T-helper 22 cell (primary cell): ENCODE results near the gene GALNT17.
"Not testable (repeated sequence)": the region's sequence is repeated elsewhere in the genome, so short reads cannot be mapped to it uniquely, and the experiment has no call there.

Experiments used
- DNase-seq: peaks from one replicate; pipeline ENCODE4 v3.0.0-alpha.2; 2020; ENCODE audit warnings: low read depth

GALNT17 gene

GRCh38 chr7:71695186-71695585, 563.2 kb downstream of the GALNT17 start:
- no peak for DNase-seq

GRCh38 chr7:71696511-71696910, 564.6 kb downstream of the GALNT17 start:
- no peak for DNase-seq

- DNase-seq: no peak
These were observed 565.5 kb downstream of the GALNT17 start for GRCh38 chr7:71697400-71697799.

GRCh38 chr7:71705217-71705616, 573.3 kb downstream of the GALNT17 start:
- no peak for DNase-seq

GRCh38 chr7:71705901-71706596, 574.1 kb downstream of the GALNT17 start:
- no peak for DNase-seq

GRCh38 chr7:71706597-71706975, 574.6 kb downstream of the GALNT17 start:
- no peak for DNase-seq

GRCh38 chr7:71707041-71707440, 575.1 kb downstream of the GALNT17 start:
- no peak for DNase-seq

- no peak for DNase-seq
These were observed 576.8 kb downstream of the GALNT17 start for GRCh38 chr7:71708710-71709109.

- no peak for DNase-seq
These were observed 578.5 kb downstream of the GALNT17 start for GRCh38 chr7:71710442-71710841.

GRCh38 chr7:71712653-71713180, 580.8 kb downstream of the GALNT17 start:
- DNase-seq: no peak

- DNase-seq: no peak
These were observed 584.7 kb downstream of the GALNT17 start for GRCh38 chr7:71716690-71717089.

- no peak for DNase-seq
These were observed 586.6 kb downstream of the GALNT17 start for GRCh38 chr7:71718563-71718962.

- no peak for DNase-seq
These were observed 589.8 kb downstream of the GALNT17 start for GRCh38 chr7:71721742-71722141.

- no peak for DNase-seq
These were observed 591.9 kb downstream of the GALNT17 start for GRCh38 chr7:71723859-71724258.

- DNase-seq: no peak
These were observed 595.4 kb downstream of the GALNT17 start for GRCh38 chr7:71727347-71727746.

GRCh38 chr7:71731740-71732139, 599.8 kb downstream of the GALNT17 start:
- no peak for DNase-seq

GRCh38 chr7:71733107-71733870, 601.3 kb downstream of the GALNT17 start:
- peak; percentile 7 for DNase-seq

- no peak for DNase-seq
These were observed 604.1 kb downstream of the GALNT17 start for GRCh38 chr7:71735961-71736556.

- not testable (repeated sequence) for DNase-seq
These were observed 606.1 kb downstream of the GALNT17 start for GRCh38 chr7:71737931-71738540.

- no peak for DNase-seq
These were observed 607.7 kb downstream of the GALNT17 start for GRCh38 chr7:71739520-71740173.

GRCh38 chr7:71740174-71740560, 608.2 kb downstream of the GALNT17 start:
- no peak for DNase-seq

GRCh38 chr7:71746006-71746405, 614.1 kb downstream of the GALNT17 start:
- DNase-seq: no peak
